CD8-positive, alpha-beta memory T cell (primary cell): ENCODE results near the gene HOXC11. TPM values are rescaled to one million over a fixed set of nuclear protein-coding genes. Genes with fewer than 3 reads are reported as not detected.

Experiments
- CTCF ChIA-PET: fragments of 350-600 bp; sonication (Branson Sonifier 250); formaldehyde crosslinking; loops from one replicate; lab custom pipeline; 2021; ENCODE audit warnings: antibody characterized with exemption; lab: Charles Lee
- POLR2A ChIA-PET: fragments of 350-600 bp; sonication (Branson Sonifier 250); formaldehyde crosslinking; loops from one replicate; lab custom pipeline; 2021; ENCODE audit warnings: antibody characterized with exemption; lab: Charles Lee
- DNase-seq, 5 donors: peaks; one replicate each; pipeline versions ENCODE4 v3.0.0 to v3.0.0-alpha.2; 2020 to 2022; ENCODE audit warnings: mixed read lengths in 1 of 5
- H3K27ac ChIP-seq: one replicate; pipeline ENCODE4 v1.7.0; 2013; ENCODE audit warnings: low read depth, mild to moderate bottlenecking, low read length, moderate library complexity
- H3K27me3 ChIP-seq: 2 replicates; pipeline ENCODE4 v1.7.0; 2013; ENCODE audit warnings: low read length, mild to moderate bottlenecking; ENCODE audit not compliant: insufficient read depth, poor library complexity, severe bottlenecking
- H3K36me3 ChIP-seq: 2 replicates; pipeline ENCODE4 v1.7.0; 2013; ENCODE audit warnings: mild to moderate bottlenecking, low read length, moderate library complexity; ENCODE audit not compliant: insufficient read depth
- H3K4me1 ChIP-seq: 2 replicates; pipeline ENCODE4 v1.7.0; 2013; ENCODE audit warnings: mild to moderate bottlenecking, low read length, moderate library complexity; ENCODE audit not compliant: insufficient read depth
- H3K4me3 ChIP-seq: 2 replicates; pipeline ENCODE4 v1.7.0; 2013; ENCODE audit warnings: mild to moderate bottlenecking, low read length
- H3K9me3 ChIP-seq: 2 replicates; pipeline ENCODE4 v1.7.0; 2013; ENCODE audit warnings: mild to moderate bottlenecking, low read length
- H3K27ac Mint-ChIP-seq, 8 donors: one replicate each; pipeline ENCODE4 v1.8.0; 2020 to 2021; ENCODE audit warnings: mixed read lengths in 8 of 8, mild to moderate bottlenecking in 6 of 8, inconsistent platforms in 3 of 8, moderate library complexity in 3 of 8
- H3K27me3 Mint-ChIP-seq, 2 donors: one replicate each; pipeline ENCODE4 v1.8.0; 2020 to 2021; ENCODE audit warnings: mixed read lengths in 2 of 2, mild to moderate bottlenecking in 1 of 2, moderate library complexity in 1 of 2
- H3K36me3 Mint-ChIP-seq, 3 donors: one replicate each; pipeline ENCODE4 v1.8.0; 2020 to 2021; ENCODE audit warnings: mixed read lengths in 3 of 3, inconsistent platforms in 1 of 3, mild to moderate bottlenecking in 1 of 3
- H3K4me1 Mint-ChIP-seq, 3 donors: one replicate each; pipeline ENCODE4 v1.8.0; 2020 to 2021; ENCODE audit warnings: mixed read lengths in 3 of 3, inconsistent platforms in 1 of 3, mild to moderate bottlenecking in 1 of 3
- H3K4me3 Mint-ChIP-seq, 7 donors: one replicate each; pipeline ENCODE4 v1.8.0; 2020 to 2021; ENCODE audit warnings: mixed read lengths in 7 of 7, mild to moderate bottlenecking in 6 of 7, moderate library complexity in 4 of 7, inconsistent platforms in 2 of 7
- H3K9me3 Mint-ChIP-seq, 5 donors: one replicate each; pipeline ENCODE4 v1.8.0; 2020 to 2022; ENCODE audit warnings: mixed read lengths in 5 of 5, mild to moderate bottlenecking in 3 of 5, moderate library complexity in 2 of 5, inconsistent platforms in 1 of 5
- polyA plus RNA-seq: library from polyadenylated mRNA; unstranded; fragments of 300-500 nt; fragmentation: Illumina TruSeq; gene quantifications from one replicate; pipeline ENCODE4 v1.2.3, GENCODE V29; 2021
- total RNA-seq, 2 experiments: library from RNA; stranded (reverse); gene quantifications; one replicate each; pipeline ENCODE4 v1.2.3, GENCODE V29; 2021

The HOXC11 gene
- total and polyA plus RNA-seq, 3 experiments from 2014 or later: not detected

DNA sequence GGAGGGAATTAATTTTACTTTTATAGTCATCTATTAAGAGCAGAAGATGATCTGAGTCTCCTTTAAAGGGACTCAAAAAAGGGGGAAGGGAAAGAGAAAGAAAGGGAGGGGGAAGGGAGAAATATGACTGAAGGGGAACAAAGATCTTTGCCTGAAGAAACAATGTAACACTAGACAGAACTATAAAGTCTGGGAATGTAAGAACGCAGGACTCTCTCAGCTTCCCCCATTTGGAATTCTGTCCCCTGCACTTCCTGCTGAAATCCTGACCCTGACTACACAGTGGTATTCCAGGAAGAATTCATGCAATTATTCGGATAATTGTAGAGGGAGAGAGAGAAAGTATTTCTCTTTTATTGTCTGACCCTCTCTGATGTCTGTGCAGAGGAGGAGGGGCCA, 8.6 kb upstream of the HOXC11 start:
- peaks cover 82 to 93% of the 10 kb centered on the region in 2 donors for H3K27me3 Mint-ChIP-seq
- peak overlapping the region; percentile 4 for H3K4me3 ChIP-seq
- peaks cover 93% of the 10 kb centered on the region for H3K27me3 ChIP-seq
- ChIA-PET POLR2A (no interaction called here), CTCF (interaction anchor here (1.0 kb wide), 1 partner anchor 237 kb away, joined by 3 read pairs; no protein-coding TSS in a partner anchor)
- no peaks in the 10 kb centered on the region for H3K9me3 ChIP-seq
- H3K4me3 Mint-ChIP-seq: peak overlapping the region in 5 of 7 donors; percentile 5 to 57 (median 38)
- peaks cover 40 to 53% (median 43%) of the 10 kb centered on the region in 3 donors for H3K4me1 Mint-ChIP-seq
- H3K27ac ChIP-seq: no peak overlapping the region
- H3K9me3 Mint-ChIP-seq: peaks cover 0 to 1% (median 0%) of the 10 kb centered on the region in 5 donors
- no peak for DNase-seq
- peaks cover 24% of the 10 kb centered on the region for H3K4me1 ChIP-seq
- peak overlapping the region in 1 of 8 donors; percentile 27 for H3K27ac Mint-ChIP-seq
- peaks cover 0 to 1% (median 0%) of the 10 kb centered on the region in 3 donors for H3K36me3 Mint-ChIP-seq
- H3K36me3 ChIP-seq: no peaks in the 10 kb centered on the region

- ChIA-PET CTCF (interaction anchor here (1.0 kb wide), 1 partner anchor 235 kb away, joined by 3 read pairs; no protein-coding TSS in a partner anchor), POLR2A (no interaction called here)
- H3K4me3 ChIP-seq: no peak overlapping the region
These were observed 7.4 kb upstream of the HOXC11 start for GRCh38 chr12:53965281-53966084.

DNA sequence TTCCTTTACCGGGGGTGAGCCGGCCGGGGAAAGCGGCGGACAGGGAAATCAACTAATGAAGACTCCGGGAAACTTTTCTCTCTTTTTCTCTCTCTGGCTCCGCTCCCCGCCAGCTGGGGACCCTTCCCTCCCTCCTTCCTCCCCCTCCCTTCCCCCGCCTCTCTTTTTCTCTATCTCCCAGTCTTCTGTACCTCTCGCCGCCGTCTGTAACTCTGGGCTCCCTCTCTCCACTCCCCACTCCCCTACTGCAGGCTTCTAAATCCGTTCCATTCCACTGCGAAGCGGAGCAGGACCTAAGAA, 6.9 kb upstream of the HOXC11 start:
- peaks cover 32 to 48% (median 33%) of the 10 kb centered on the region in 3 donors for H3K4me1 Mint-ChIP-seq
- H3K4me3 Mint-ChIP-seq: peak overlapping the region in 6 of 7 donors; percentile 14 to 77 (median 60)
- no peaks in the 10 kb centered on the region for H3K9me3 ChIP-seq
- no peaks in the 10 kb centered on the region for H3K36me3 ChIP-seq
- H3K27me3 ChIP-seq: peaks cover 95% of the 10 kb centered on the region
- H3K27me3 Mint-ChIP-seq: peaks cover 87 to 97% of the 10 kb centered on the region in 2 donors
- H3K4me1 ChIP-seq: peaks cover 24% of the 10 kb centered on the region
- H3K4me3 ChIP-seq: no peak overlapping the region
- peak overlapping the region in 1 of 8 donors; percentile 37 for H3K27ac Mint-ChIP-seq
- CTCF ChIA-PET: no interaction called here
- H3K9me3 Mint-ChIP-seq: peaks cover 0 to 1% (median 0%) of the 10 kb centered on the region in 5 donors
- no peak for DNase-seq
- POLR2A ChIA-PET: no interaction called here
- no peak overlapping the region for H3K27ac ChIP-seq
- peaks cover 0 to 1% (median 0%) of the 10 kb centered on the region in 3 donors for H3K36me3 Mint-ChIP-seq

More at GRCh38 chr12:53965281-53966084, 7.4 kb upstream of the HOXC11 start:
- no peaks in the 10 kb centered on the region for H3K36me3 ChIP-seq
- peak overlapping the region in 2 of 8 donors; percentile 15 to 19 for H3K27ac Mint-ChIP-seq
- peaks cover 0 to 1% (median 0%) of the 10 kb centered on the region in 5 donors for H3K9me3 Mint-ChIP-seq
- H3K9me3 ChIP-seq: no peaks in the 10 kb centered on the region
- H3K4me1 ChIP-seq: peaks cover 24% of the 10 kb centered on the region
- H3K4me1 Mint-ChIP-seq: peaks cover 33 to 49% (median 35%) of the 10 kb centered on the region in 3 donors
- H3K4me3 Mint-ChIP-seq: peak overlapping the region in 6 of 7 donors; percentile 34 to 75 (median 60)
- no peak for DNase-seq
- H3K27me3 ChIP-seq: peaks cover 92% of the 10 kb centered on the region
- no peak overlapping the region for H3K27ac ChIP-seq
- H3K27me3 Mint-ChIP-seq: peaks cover 83 to 93% of the 10 kb centered on the region in 2 donors
- peaks cover 0 to 1% (median 0%) of the 10 kb centered on the region in 3 donors for H3K36me3 Mint-ChIP-seq

DNA sequence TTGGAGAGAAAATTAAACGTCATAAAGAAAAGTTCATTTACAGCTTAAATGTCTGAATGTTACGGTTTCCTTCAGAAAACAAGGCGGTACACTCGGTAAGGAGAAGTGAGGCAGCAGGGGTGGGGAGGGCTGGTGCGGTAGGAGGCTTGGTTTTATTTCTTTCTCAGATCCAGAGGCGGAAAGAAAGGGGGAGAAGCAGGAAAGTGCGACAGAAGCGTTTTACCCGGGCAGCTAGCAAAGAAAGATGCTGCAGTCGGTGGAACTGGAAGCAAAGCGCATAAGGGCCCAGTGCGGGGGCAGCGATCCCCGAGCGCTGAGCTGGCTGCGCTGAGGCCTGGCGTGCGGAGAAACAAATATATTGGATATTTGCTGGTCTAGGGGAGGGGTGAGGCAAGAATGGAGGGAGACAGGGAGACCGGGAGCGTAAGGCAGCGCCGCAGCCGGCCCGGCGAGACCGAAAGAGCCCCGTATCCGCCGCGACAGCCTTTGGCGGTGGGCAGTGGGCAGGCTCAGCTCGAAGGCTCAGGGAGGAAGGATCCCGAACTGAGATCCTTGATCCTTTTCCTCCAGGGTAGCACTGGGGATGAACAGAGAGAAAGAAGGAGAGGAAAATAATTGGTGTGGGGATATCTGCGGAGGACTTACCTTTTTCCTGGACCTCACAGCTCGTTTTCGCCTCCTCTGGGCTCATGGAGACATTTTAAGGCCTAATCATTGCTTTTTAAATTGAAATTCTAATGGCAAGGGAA, 6.4 kb upstream of the HOXC11 start:
- POLR2A ChIA-PET: no interaction called here

GRCh38 chr12:53967421-53967925, 5.5 kb upstream of the HOXC11 start:
- H3K4me1 Mint-ChIP-seq: peaks cover 33 to 44% (median 34%) of the 10 kb centered on the region in 3 donors
- ChIA-PET POLR2A (no interaction called here), CTCF (no interaction called here)
- Histone ChIP-seq H3K4me1 (peaks cover 24% of the 10 kb centered on the region), H3K9me3 (no peaks in the 10 kb centered on the region), H3K4me3 (no peak overlapping the region), H3K27me3 (peaks cover 98% of the 10 kb centered on the region), H3K27ac (no peak overlapping the region), H3K36me3 (no peaks in the 10 kb centered on the region)
- DNase-seq: no peak
- peaks cover 0 to 1% (median 0%) of the 10 kb centered on the region in 3 donors for H3K36me3 Mint-ChIP-seq
- peaks cover 0 to 4% (median 1%) of the 10 kb centered on the region in 5 donors for H3K9me3 Mint-ChIP-seq
- peak overlapping the region in 1 of 7 donors; percentile 10 for H3K4me3 Mint-ChIP-seq
- H3K27me3 Mint-ChIP-seq: peaks cover 93 to 100% of the 10 kb centered on the region in 2 donors
- H3K27ac Mint-ChIP-seq: peak overlapping the region in 3 of 8 donors; percentile 0 to 36 (median 1)

More for the DNA sequence above, 6.4 kb upstream of the HOXC11 start:
- H3K4me1 Mint-ChIP-seq: peaks cover 32 to 48% (median 33%) of the 10 kb centered on the region in 3 donors
- peak overlapping the region in 2 of 8 donors; percentile 20 to 37 for H3K27ac Mint-ChIP-seq
- H3K9me3 Mint-ChIP-seq: peaks cover 0 to 3% (median 0%) of the 10 kb centered on the region in 5 donors
- Histone ChIP-seq H3K4me1 (peaks cover 24% of the 10 kb centered on the region), H3K27ac (no peak overlapping the region), H3K4me3 (no peak overlapping the region), H3K27me3 (peaks cover 98% of the 10 kb centered on the region), H3K9me3 (no peaks in the 10 kb centered on the region), H3K36me3 (no peaks in the 10 kb centered on the region)
- DNase-seq: no peak
- peak overlapping the region in 6 of 7 donors; percentile 14 to 77 (median 62) for H3K4me3 Mint-ChIP-seq
- CTCF ChIA-PET: no interaction called here
- peaks cover 0 to 1% (median 0%) of the 10 kb centered on the region in 3 donors for H3K36me3 Mint-ChIP-seq
- H3K27me3 Mint-ChIP-seq: peaks cover 92 to 100% of the 10 kb centered on the region in 2 donors

DNA sequence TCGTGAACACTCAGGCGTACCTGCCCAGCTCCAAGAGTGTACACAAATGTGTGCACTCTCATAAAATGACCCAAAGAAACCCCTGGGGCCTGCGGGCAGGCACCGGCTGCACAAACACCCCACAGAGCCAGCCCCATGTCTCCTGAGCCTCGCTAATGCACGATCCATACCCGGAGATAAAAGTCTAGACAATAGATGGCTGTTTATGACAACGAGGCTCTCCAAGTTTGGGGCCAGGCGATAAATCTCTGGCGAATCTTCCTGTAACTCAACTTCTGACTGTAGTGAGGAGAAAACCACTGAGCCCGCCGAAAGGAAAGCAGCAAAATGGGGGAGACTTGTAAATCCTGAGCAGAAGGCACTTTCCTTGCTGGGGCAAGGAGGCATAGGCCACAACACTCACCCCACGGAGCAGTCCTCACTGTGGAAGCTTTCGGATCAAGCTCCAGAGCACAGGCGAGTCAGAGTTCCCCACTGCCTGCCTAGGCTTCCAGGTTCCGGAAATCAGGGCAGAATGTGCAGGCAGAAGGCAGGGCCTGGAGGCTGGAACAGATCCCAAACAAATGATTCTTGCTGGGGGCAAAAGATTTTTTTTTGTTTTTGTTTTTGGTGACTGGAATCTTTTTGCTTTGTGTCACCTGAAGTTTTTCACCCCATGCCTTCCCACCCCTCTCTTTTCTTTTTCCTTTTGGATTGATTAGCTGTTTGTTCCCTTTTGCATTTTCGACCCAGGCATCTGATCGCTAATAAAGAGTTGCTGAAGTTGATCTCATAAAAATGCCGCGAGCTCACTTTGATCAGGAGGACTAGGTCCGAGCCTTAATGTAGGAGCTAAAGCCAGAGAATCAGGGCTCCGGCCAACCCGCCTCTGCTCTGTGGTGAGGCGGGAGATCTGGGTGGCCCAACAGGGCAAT, 4.5 kb upstream of the HOXC11 start:
- H3K9me3 Mint-ChIP-seq: peaks cover 0 to 12% (median 7%) of the 10 kb centered on the region in 5 donors
- no peaks in the 10 kb centered on the region for H3K9me3 ChIP-seq
- CTCF ChIA-PET: no interaction called here
- peaks cover 98% of the 10 kb centered on the region for H3K27me3 ChIP-seq
- H3K4me3 ChIP-seq: no peak overlapping the region
- H3K4me1 ChIP-seq: peaks cover 24% of the 10 kb centered on the region
- no peak for DNase-seq
- peak overlapping the region in 1 of 7 donors; percentile 44 for H3K4me3 Mint-ChIP-seq
- H3K27ac ChIP-seq: no peak overlapping the region
- H3K4me1 Mint-ChIP-seq: peaks cover 36 to 46% (median 38%) of the 10 kb centered on the region in 3 donors
- POLR2A ChIA-PET: interaction anchor here (1.0 kb wide), 1 partner anchor 14 kb away, joined by 3 read pairs; no protein-coding TSS in a partner anchor
- peaks cover 0 to 1% (median 0%) of the 10 kb centered on the region in 3 donors for H3K36me3 Mint-ChIP-seq
- no peaks in the 10 kb centered on the region for H3K36me3 ChIP-seq
- peaks cover 93 to 100% of the 10 kb centered on the region in 2 donors for H3K27me3 Mint-ChIP-seq
- H3K27ac Mint-ChIP-seq: peak overlapping the region in 3 of 8 donors; percentile 1 to 29 (median 20)
